ENCODE data around the gene MLYCD. TPM values are rescaled to one million over a fixed set of nuclear protein-coding genes. Genes with fewer than 3 reads are reported as not detected.

The MLYCD gene
- total RNA-seq, 1 experiment from 2014 or later: 3.9 TPM

GRCh38 chr16:83958137-83958845 is 59.4 kb downstream of the MLYCD start:
- no peak for DNase-seq (ENCODE audit: low read depth, low spot score)
- in situ Hi-C loops (cut with HindIII; ENCODE audit: low pct_unique_long_range_greater_than_20kb, low sequenced_read_pairs): no loop called here

- in situ Hi-C loops (cut with HindIII; ENCODE audit: low pct_unique_long_range_greater_than_20kb, low sequenced_read_pairs): no loop called here
- no peak for DNase-seq (ENCODE audit: low read depth, low spot score)
Measured at GRCh38 chr16:83958846-83959565, 60.1 kb downstream of the MLYCD start.

- no peak for DNase-seq (ENCODE audit: low read depth, low spot score)
- in situ Hi-C loops (cut with HindIII; ENCODE audit: low pct_unique_long_range_greater_than_20kb, low sequenced_read_pairs): no loop called here
Measured at GRCh38 chr16:83959656-83960434, 60.9 kb downstream of the MLYCD start.

GRCh38 chr16:83960521-83961249 is 61.8 kb downstream of the MLYCD start:
- in situ Hi-C loops (cut with HindIII; ENCODE audit: low pct_unique_long_range_greater_than_20kb, low sequenced_read_pairs): no loop called here
- no peak for DNase-seq (ENCODE audit: low read depth, low spot score)

- in situ Hi-C loops (cut with HindIII; ENCODE audit: low pct_unique_long_range_greater_than_20kb, low sequenced_read_pairs): no loop called here
Measured at GRCh38 chr16:83961591-83961990, 62.7 kb downstream of the MLYCD start.

GRCh38 chr16:83963277-83964119 is 64.6 kb downstream of the MLYCD start:
- no peak for DNase-seq (ENCODE audit: low read depth, low spot score)
- in situ Hi-C loops (cut with HindIII; ENCODE audit: low pct_unique_long_range_greater_than_20kb, low sequenced_read_pairs): no loop called here

More at GRCh38 chr16:83961591-83961990, 62.7 kb downstream of the MLYCD start:
- DNase-seq (ENCODE audit: low read depth, low spot score): no peak

GRCh38 chr16:83964684-83965443 is 65.9 kb downstream of the MLYCD start:
- in situ Hi-C loops (cut with HindIII; ENCODE audit: low pct_unique_long_range_greater_than_20kb, low sequenced_read_pairs): no loop called here
- DNase-seq (ENCODE audit: low read depth, low spot score): peak; percentile 39

- DNase-seq (ENCODE audit: low read depth, low spot score): no peak
- in situ Hi-C loops (cut with HindIII; ENCODE audit: low pct_unique_long_range_greater_than_20kb, low sequenced_read_pairs): no loop called here
Measured at GRCh38 chr16:83965444-83966152, 66.7 kb downstream of the MLYCD start.

GRCh38 chr16:83966153-83966696 is 67.3 kb downstream of the MLYCD start:
- in situ Hi-C loops (cut with HindIII; ENCODE audit: low pct_unique_long_range_greater_than_20kb, low sequenced_read_pairs): no loop called here
- no peak for DNase-seq (ENCODE audit: low read depth, low spot score)

GRCh38 chr16:83967091-83967490 is 68.2 kb downstream of the MLYCD start:
- in situ Hi-C loops (cut with HindIII; ENCODE audit: low pct_unique_long_range_greater_than_20kb, low sequenced_read_pairs): no loop called here
- no peak for DNase-seq (ENCODE audit: low read depth, low spot score)

- in situ Hi-C loops (cut with HindIII; ENCODE audit: low pct_unique_long_range_greater_than_20kb, low sequenced_read_pairs): no loop called here
- DNase-seq (ENCODE audit: low read depth, low spot score): no peak
Measured at GRCh38 chr16:83967838-83968305, 69.0 kb downstream of the MLYCD start, which contains the start of gene NECAB2. Gene NECAB2, plus strand, starts transcription at chr16:83968244. Its CDS starts 405 bp downstream, at chr16:83968649.

- in situ Hi-C loops (cut with HindIII; ENCODE audit: low pct_unique_long_range_greater_than_20kb, low sequenced_read_pairs): no loop called here
- DNase-seq (ENCODE audit: low read depth, low spot score): no peak
Measured at GRCh38 chr16:83968306-83968851, 69.5 kb downstream of the MLYCD start.

- no peak for DNase-seq (ENCODE audit: low read depth, low spot score)
- in situ Hi-C loops (cut with HindIII; ENCODE audit: low pct_unique_long_range_greater_than_20kb, low sequenced_read_pairs): no loop called here
Measured at GRCh38 chr16:83968891-83969649, 70.2 kb downstream of the MLYCD start.

GRCh38 chr16:83969771-83970429 is 71.0 kb downstream of the MLYCD start:
- DNase-seq (ENCODE audit: low read depth, low spot score): no peak
- in situ Hi-C loops (cut with HindIII; ENCODE audit: low pct_unique_long_range_greater_than_20kb, low sequenced_read_pairs): no loop called here

Measured in SK-MEL-5 (cell line).